Measurements from ENCODE around the gene HCFC2. TPM values are rescaled to one million over a fixed set of nuclear protein-coding genes. Genes with fewer than 3 reads are reported as not detected.

The HCFC2 gene
- total RNA-seq, 2 experiments from 2014 or later, result 6.4 to 6.5 TPM

DNA sequence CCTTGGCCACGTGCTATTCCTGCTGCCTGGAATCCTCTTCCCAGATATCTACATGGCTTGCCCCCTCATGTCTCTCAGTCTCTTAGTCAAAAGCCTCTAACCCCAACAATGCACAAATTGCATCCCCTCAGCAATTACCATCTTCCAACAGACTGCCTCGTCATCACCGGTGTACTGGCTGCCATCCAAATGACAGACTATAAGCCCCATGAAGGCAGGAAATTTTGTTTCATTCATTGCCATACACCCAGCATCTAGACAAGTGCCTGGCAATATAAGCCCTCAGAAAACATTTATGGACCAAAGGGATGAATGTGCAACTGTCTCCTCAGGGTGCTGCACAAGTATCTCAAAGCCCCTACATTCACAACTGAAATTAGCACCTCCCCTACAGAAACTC, 20.2 kb upstream of the HCFC2 start:
- Mint-ChIP-seq H3K27me3 (peaks cover 6% of the 10 kb centered on the region), H3K9me3 (ENCODE audit: low read depth) (no peaks in the 10 kb centered on the region), H3K4me3 (no peak overlapping the region), H3K36me3 (ENCODE audit: low read depth) (no peaks in the 10 kb centered on the region), H3K4me1 (no peaks in the 10 kb centered on the region), H3K27ac (no peak overlapping the region)
- DNase-seq, result no peak
- intact Hi-C loops (cut with DNase I, micrococcal nuclease), result no loop called here
- ChIA-PET CTCF (interaction anchor here (1.1 kb wide), 1 partner anchor 35 kb away, joined by 3 read pairs; no protein-coding TSS in a partner anchor), POLR2A (no interaction called here)
- no peak for ATAC-seq

DNA sequence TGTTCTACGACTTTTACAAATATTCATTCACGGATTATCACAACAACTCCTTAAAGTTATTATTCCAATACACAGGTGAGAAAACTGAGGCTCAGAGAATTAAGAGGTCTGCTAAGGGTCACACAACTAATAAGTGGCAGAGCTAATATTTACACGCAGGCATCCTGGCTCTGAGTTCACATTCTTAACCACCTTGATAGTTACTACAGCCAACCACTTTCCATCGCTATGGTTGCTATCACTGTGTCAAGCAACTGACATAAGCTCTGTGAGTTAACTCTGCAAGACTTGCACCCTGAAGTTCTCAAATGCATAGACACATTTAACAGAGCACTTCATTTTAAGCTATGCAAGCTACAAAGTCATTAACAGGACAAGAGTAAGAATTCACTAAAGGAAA, 18.0 kb upstream of the HCFC2 start:
- CTCF ChIA-PET, result interaction anchor here (1.1 to 2.2 kb wide), 3 partner anchors 11 to 122 kb away, joined by 4 to 7 read pairs (median 5); no protein-coding TSS in a partner anchor
- intact Hi-C loops (cut with DNase I, micrococcal nuclease), result no loop called here
- H3K4me3 Mint-ChIP-seq, result no peak overlapping the region

DNA sequence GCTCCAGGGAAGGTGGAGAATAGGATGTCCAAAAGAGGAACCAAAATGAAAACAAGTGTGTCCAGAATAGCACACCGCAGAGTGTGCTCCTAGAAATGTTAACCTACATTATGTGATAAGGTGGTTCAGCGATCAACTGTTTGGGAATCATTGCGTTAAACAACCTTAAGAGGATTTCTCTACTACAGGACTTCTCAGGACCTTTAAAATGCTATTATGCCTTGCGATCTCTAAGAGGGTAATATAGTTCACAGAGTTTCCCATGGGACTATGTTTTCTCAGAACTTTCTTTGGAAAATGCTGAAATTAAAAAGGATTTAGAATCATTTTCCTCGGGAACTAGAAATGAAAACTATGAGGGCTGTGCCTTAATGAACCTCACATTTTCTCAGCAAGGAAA, 16.2 kb upstream of the HCFC2 start:
- ChIA-PET POLR2A (no interaction called here), CTCF (no interaction called here)

More for the DNA sequence above, 18.0 kb upstream of the HCFC2 start:
- POLR2A ChIA-PET, result interaction anchor here (0.6 kb wide), 1 partner anchor 525 kb away, joined by 5 read pairs; no protein-coding TSS in a partner anchor
- H3K27ac Mint-ChIP-seq, result no peak overlapping the region
- H3K4me1 Mint-ChIP-seq, result peaks cover 8% of the 10 kb centered on the region
- DNase-seq, result no peak
- H3K36me3 Mint-ChIP-seq (ENCODE audit: low read depth), result no peaks in the 10 kb centered on the region
- H3K9me3 Mint-ChIP-seq (ENCODE audit: low read depth), result no peaks in the 10 kb centered on the region
- H3K27me3 Mint-ChIP-seq, result peaks cover 18% of the 10 kb centered on the region
- no peak for ATAC-seq

GRCh38 chr12:104048811-104049210, 15.5 kb upstream of the HCFC2 start:
- ChIA-PET CTCF (no interaction called here), POLR2A (no interaction called here)
- no peak for ATAC-seq
- intact Hi-C loops (cut with DNase I, micrococcal nuclease), result no loop called here
- Mint-ChIP-seq H3K27me3 (peaks cover 22% of the 10 kb centered on the region), H3K36me3 (ENCODE audit: low read depth) (no peaks in the 10 kb centered on the region), H3K4me3 (no peak overlapping the region), H3K4me1 (peaks cover 8% of the 10 kb centered on the region), H3K27ac (no peak overlapping the region), H3K9me3 (ENCODE audit: low read depth) (no peaks in the 10 kb centered on the region)
- no peak for DNase-seq

More for the DNA sequence above, 16.2 kb upstream of the HCFC2 start:
- Mint-ChIP-seq H3K9me3 (ENCODE audit: low read depth) (no peaks in the 10 kb centered on the region), H3K27me3 (peaks cover 22% of the 10 kb centered on the region), H3K27ac (no peak overlapping the region), H3K4me3 (no peak overlapping the region), H3K36me3 (ENCODE audit: low read depth) (no peaks in the 10 kb centered on the region), H3K4me1 (peaks cover 8% of the 10 kb centered on the region)
- DNase-seq (no peak), ATAC-seq (no peak)
- intact Hi-C loops (cut with DNase I, micrococcal nuclease), result no loop called here

- POLR2A ChIA-PET, result no interaction called here
- intact Hi-C loops (cut with DNase I, micrococcal nuclease), result no loop called here
- peaks cover 8% of the 10 kb centered on the region for H3K4me1 Mint-ChIP-seq
- no peaks in the 10 kb centered on the region for H3K9me3 Mint-ChIP-seq (ENCODE audit: low read depth)
- no peaks in the 10 kb centered on the region for H3K36me3 Mint-ChIP-seq (ENCODE audit: low read depth)
- DNase-seq, result no peak
- H3K4me3 Mint-ChIP-seq, result no peak overlapping the region
- no peak overlapping the region for H3K27ac Mint-ChIP-seq
- CTCF ChIA-PET, result interaction anchor here (1.3 kb wide), 1 partner anchor 60 kb away, joined by 3 read pairs; no protein-coding TSS in a partner anchor
- no peak for ATAC-seq
- peaks cover 26% of the 10 kb centered on the region for H3K27me3 Mint-ChIP-seq
Measured at GRCh38 chr12:104049278-104049902, 14.9 kb upstream of the HCFC2 start.

DNA sequence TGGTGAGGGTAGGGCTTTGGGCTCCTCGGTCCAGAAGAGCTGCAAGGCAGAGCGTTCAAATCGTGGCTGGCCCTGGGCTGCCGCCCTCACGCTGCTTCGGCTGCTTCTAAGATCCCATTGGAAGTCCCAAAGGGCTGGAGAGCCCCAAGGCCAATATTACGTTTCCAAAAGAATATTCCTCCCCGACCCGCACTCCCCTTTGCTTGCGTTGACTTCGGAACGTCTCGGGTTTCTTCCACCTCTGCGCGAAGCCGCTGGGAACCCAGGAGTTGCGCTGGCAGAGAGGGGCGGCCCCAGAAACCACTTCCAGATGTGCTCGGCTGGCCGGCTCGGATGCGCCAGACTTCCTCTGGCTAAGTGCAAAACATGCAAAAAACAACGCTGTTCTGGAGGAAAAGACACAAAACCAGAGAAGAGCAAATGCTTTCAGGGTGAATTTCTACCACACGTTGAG, 14.4 kb upstream of the HCFC2 start, which contains the start of gene GLT8D2:
Gene GLT8D2, minus strand, starts transcription at position 285 of the 454 bp plus-strand sequence. CDS start 30,539 bp downstream, outside the sequence.
- no peaks in the 10 kb centered on the region for H3K36me3 Mint-ChIP-seq (ENCODE audit: low read depth)
- ChIA-PET POLR2A (no interaction called here), CTCF (interaction anchor here (1.3 kb wide), 1 partner anchor 59 kb away, joined by 3 read pairs; no protein-coding TSS in a partner anchor)
- H3K27me3 Mint-ChIP-seq, result peaks cover 26% of the 10 kb centered on the region
- peak within 1 kb of the TSS; percentile 33 for H3K27ac Mint-ChIP-seq
- DNase-seq, result peak; percentile 23
- H3K9me3 Mint-ChIP-seq (ENCODE audit: low read depth), result no peaks in the 10 kb centered on the region
- H3K4me3 Mint-ChIP-seq, result peak within 1 kb of the TSS; percentile 44
- peaks cover 8% of the 10 kb centered on the region for H3K4me1 Mint-ChIP-seq
- peak; percentile 47 for ATAC-seq
- intact Hi-C loops (cut with DNase I, micrococcal nuclease), result no loop called here

GRCh38 chr12:104050436-104050835, 13.9 kb upstream of the HCFC2 start:
- H3K27ac Mint-ChIP-seq, result no peak overlapping the region
- POLR2A ChIA-PET, result interaction anchor here (0.6 kb wide), 2 partner anchors 67 to 1622 kb away, joined by 3 to 4 read pairs; no protein-coding TSS in a partner anchor
- H3K4me3 Mint-ChIP-seq, result no peak overlapping the region
- CTCF ChIA-PET, result interaction anchor here (1.3 kb wide), 1 partner anchor 59 kb away, joined by 3 read pairs; no protein-coding TSS in a partner anchor
- H3K9me3 Mint-ChIP-seq (ENCODE audit: low read depth), result no peaks in the 10 kb centered on the region
- no peaks in the 10 kb centered on the region for H3K36me3 Mint-ChIP-seq (ENCODE audit: low read depth)
- no peak for ATAC-seq
- H3K27me3 Mint-ChIP-seq, result peaks cover 26% of the 10 kb centered on the region
- H3K4me1 Mint-ChIP-seq, result peaks cover 8% of the 10 kb centered on the region
- intact Hi-C loops (cut with DNase I, micrococcal nuclease), result no loop called here
- no peak for DNase-seq

DNA sequence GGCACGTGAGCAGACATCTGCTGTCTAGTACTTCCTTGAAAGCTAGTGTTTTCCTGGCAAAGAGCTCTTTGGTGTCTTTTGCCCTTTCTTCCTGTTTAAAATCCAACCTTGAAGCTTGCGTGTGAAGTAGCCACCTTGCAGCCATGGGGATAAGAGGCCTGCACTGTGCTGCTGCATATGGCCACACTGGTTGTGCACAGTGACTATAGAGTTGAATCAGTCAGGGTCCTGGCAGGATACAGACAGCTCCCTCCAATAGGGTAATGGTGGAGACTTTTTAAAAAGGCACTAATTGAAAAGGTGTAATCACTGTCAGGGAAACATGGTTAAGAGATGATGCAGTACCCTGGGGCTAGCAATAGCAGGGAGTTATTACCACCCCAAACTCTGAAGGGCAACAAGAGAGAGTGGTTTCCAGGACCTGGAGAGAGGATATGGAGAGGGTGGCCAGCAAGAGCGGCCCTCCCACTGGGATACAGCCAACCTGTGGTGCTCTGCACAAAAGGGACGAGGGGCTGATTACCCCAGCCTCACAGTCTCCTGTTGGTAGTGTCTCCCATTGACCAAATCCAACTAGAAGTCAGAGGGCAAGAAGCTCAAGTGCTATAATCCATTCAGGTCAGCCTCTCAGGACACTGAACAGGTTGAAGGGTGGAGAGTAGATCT, 9.5 kb upstream of the HCFC2 start:
- intact Hi-C loops (cut with DNase I, micrococcal nuclease), result no loop called here
- peaks cover 23% of the 10 kb centered on the region for H3K27me3 Mint-ChIP-seq
- CTCF ChIA-PET, result interaction anchor here (0.7 to 4.8 kb wide), 3 partner anchors 54 to 57 kb away, joined by 3 to 66 read pairs (median 3); no protein-coding TSS in a partner anchor

DNA sequence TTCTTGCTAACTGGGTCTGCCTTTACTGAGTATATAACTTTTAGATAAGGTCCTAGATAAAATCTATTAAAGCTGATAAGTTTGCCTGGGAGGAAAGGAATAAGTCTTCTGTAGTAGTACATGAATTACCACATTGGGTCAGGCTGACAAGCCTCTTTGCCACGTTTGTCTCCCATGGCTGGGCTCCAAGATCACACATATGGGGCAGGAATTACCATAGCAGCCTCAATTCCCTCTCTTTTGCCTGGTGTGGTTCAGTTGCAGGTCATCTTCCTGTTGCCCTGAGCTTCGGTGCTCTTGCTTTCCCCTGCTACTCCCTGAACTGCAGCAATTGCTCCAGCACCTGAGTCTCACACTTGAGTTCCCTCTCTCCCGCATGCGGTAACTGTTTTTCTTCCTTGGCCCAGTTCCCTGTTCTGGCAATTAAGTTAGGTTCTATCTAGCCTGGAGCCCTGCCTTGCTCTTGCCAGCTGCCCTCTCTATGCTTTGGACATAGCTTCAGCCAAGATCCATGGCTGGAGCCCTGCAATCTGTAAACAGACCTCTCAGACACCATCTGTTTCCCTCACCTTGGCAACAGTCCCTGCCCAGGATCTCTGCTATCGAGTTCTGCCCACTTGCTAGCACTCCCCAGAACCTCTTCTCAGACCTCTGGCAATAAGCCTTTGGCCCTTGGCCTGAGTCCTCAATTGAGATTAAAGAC, 8.5 kb upstream of the HCFC2 start:
- DNase-seq, result no peak
- Mint-ChIP-seq H3K4me1 (no peaks in the 10 kb centered on the region), H3K9me3 (ENCODE audit: low read depth) (no peaks in the 10 kb centered on the region), H3K36me3 (ENCODE audit: low read depth) (no peaks in the 10 kb centered on the region), H3K27me3 (peaks cover 20% of the 10 kb centered on the region), H3K27ac (no peak overlapping the region), H3K4me3 (no peak overlapping the region)
- no peak for ATAC-seq
- intact Hi-C loops (cut with DNase I, micrococcal nuclease), result no loop called here
- POLR2A ChIA-PET, result no interaction called here
- CTCF ChIA-PET, result interaction anchor here (0.7 to 4.8 kb wide), 4 partner anchors 12 to 56 kb away, joined by 3 to 66 read pairs (median 12); no protein-coding TSS in a partner anchor

More for the DNA sequence above, 9.5 kb upstream of the HCFC2 start:
- Mint-ChIP-seq H3K27ac (no peak overlapping the region), H3K36me3 (ENCODE audit: low read depth) (no peaks in the 10 kb centered on the region), H3K4me3 (no peak overlapping the region), H3K4me1 (peaks cover 6% of the 10 kb centered on the region), H3K9me3 (ENCODE audit: low read depth) (no peaks in the 10 kb centered on the region)
- ATAC-seq (no peak), DNase-seq (no peak)
- POLR2A ChIA-PET, result interaction anchor here (0.6 kb wide), 1 partner anchor 309 kb away, joined by 3 read pairs; no protein-coding TSS in a partner anchor

- no peak for DNase-seq
- Mint-ChIP-seq H3K27ac (no peak overlapping the region), H3K9me3 (ENCODE audit: low read depth) (no peaks in the 10 kb centered on the region), H3K36me3 (ENCODE audit: low read depth) (no peaks in the 10 kb centered on the region), H3K27me3 (peaks cover 21% of the 10 kb centered on the region), H3K4me1 (no peaks in the 10 kb centered on the region), H3K4me3 (no peak overlapping the region)
- POLR2A ChIA-PET, result no interaction called here
- CTCF ChIA-PET, result interaction anchor here (1.2 to 4.8 kb wide), 4 partner anchors 10 to 54 kb away, joined by 3 to 66 read pairs (median 12); no protein-coding TSS in a partner anchor
- ATAC-seq, result no peak
- intact Hi-C loops (cut with DNase I, micrococcal nuclease), result no loop called here
Measured at GRCh38 chr12:104056419-104056972, 7.8 kb upstream of the HCFC2 start.

- no peak overlapping the region for H3K4me3 Mint-ChIP-seq
- H3K4me1 Mint-ChIP-seq, result no peaks in the 10 kb centered on the region
- H3K27me3 Mint-ChIP-seq, result peaks cover 17% of the 10 kb centered on the region
- H3K27ac Mint-ChIP-seq, result no peak overlapping the region
- no peak for DNase-seq
- no peaks in the 10 kb centered on the region for H3K36me3 Mint-ChIP-seq (ENCODE audit: low read depth)
- POLR2A ChIA-PET, result interaction anchor here (0.6 kb wide), 1 partner anchor 51 kb away, joined by 4 read pairs; no protein-coding TSS in a partner anchor
- no peak for ATAC-seq
- intact Hi-C loops (cut with DNase I, micrococcal nuclease), result loop anchor here (1.0 kb wide), 1 partner anchor 52 kb away; no protein-coding TSS in a partner anchor
- CTCF ChIA-PET, result interaction anchor here (0.6 to 4.8 kb wide), 7 partner anchors 10 to 51 kb away, joined by 3 to 66 read pairs (median 4); no protein-coding TSS in a partner anchor
- no peaks in the 10 kb centered on the region for H3K9me3 Mint-ChIP-seq (ENCODE audit: low read depth)
Measured at GRCh38 chr12:104057771-104058197, 6.5 kb upstream of the HCFC2 start.
